ENCODE data around the gene TYMS. TPM values are rescaled to one million over a fixed set of nuclear protein-coding genes. Genes with fewer than 3 reads are reported as not detected.

The TYMS gene
- total RNA-seq, 4 donors from 2014 or later = 0.20 to 1.7 TPM; not detected in 2

DNA sequence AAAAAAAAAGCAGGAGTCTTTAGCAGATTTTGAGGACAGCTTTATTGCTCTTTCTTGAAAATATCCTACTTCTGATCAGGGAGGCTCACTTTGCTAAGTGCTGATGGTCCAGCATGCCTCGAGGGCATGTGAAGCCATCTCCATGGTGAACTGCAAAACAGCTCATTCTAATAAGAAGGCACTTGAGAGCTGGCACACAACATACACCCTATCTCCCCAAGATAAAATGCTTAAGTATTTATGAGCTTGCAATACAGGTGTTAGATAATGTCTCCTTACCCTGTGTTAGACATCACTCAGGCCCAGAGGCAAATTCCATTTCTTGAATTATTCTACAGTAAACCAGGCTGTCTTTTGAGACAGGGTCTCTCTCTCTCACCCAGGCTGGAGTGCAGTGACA, 52.3 kb downstream of the TYMS start:
- in situ Hi-C loops (cut with MboI; ENCODE audit: low sequenced_read_pairs in 4 of 4) (no loop called here), intact Hi-C loops (cut with DNase I; ENCODE audit: low total_unique reads) (loop anchor here (5.0 kb wide), 1 partner anchor 103 kb away; the partner anchor contains the start of gene YES1)
- DNase-seq (no peak), ATAC-seq (no peak)
- peaks cover 0 to 6% of the 10 kb centered on the region in 2 donors for H3K4me1 ChIP-seq
- no peaks in the 10 kb centered on the region for H3K36me3 ChIP-seq
- TF ChIP-seq, protein P1, sequence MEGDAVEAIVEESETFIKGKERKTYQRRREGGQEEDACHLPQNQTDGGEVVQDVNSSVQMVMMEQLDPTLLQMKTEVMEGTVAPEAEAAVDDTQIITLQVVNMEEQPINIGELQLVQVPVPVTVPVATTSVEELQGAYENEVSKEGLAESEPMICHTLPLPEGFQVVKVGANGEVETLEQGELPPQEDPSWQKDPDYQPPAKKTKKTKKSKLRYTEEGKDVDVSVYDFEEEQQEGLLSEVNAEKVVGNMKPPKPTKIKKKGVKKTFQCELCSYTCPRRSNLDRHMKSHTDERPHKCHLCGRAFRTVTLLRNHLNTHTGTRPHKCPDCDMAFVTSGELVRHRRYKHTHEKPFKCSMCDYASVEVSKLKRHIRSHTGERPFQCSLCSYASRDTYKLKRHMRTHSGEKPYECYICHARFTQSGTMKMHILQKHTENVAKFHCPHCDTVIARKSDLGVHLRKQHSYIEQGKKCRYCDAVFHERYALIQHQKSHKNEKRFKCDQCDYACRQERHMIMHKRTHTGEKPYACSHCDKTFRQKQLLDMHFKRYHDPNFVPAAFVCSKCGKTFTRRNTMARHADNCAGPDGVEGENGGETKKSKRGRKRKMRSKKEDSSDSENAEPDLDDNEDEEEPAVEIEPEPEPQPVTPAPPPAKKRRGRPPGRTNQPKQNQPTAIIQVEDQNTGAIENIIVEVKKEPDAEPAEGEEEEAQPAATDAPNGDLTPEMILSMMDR (IDR thresholded peaks at IDR 0.05 in 4 of 5, conservative IDR thresholded peaks at IDR 0.05 in 1 of 5) = no peak
- H3K27ac ChIP-seq = no peak overlapping the region
- H3K27me3 ChIP-seq = no peaks in the 10 kb centered on the region
- no peaks in the 10 kb centered on the region for H3K9me3 ChIP-seq
- no peak overlapping the region for H3K4me3 ChIP-seq

GRCh38 chr18:710418-711300, 53.2 kb downstream of the TYMS start:
- DNase-seq (no peak), ATAC-seq (no peak)
- H3K27ac ChIP-seq = peak overlapping the region in 3 of 4 donors; percentile 69 to 81 (median 72)

GRCh38 chr18:711310-711656, 53.8 kb downstream of the TYMS start:
- in situ Hi-C loops (cut with MboI; ENCODE audit: low sequenced_read_pairs in 4 of 4) (no loop called here), intact Hi-C loops (cut with DNase I; ENCODE audit: low total_unique reads) (loop anchor here (5.0 kb wide), 1 partner anchor 101 kb away; the partner anchor contains the start of gene YES1)
- TF ChIP-seq POLR2A (IDR thresholded peaks at IDR 0.05) = no peak
- TF ChIP-seq, protein P1 (IDR thresholded peaks at IDR 0.05 in 4 of 5, conservative IDR thresholded peaks at IDR 0.05 in 1 of 5) = no peak
- ATAC-seq (peak in 1 of 2 donors; percentile 6), DNase-seq (no peak)
- no peaks in the 10 kb centered on the region for H3K36me3 ChIP-seq
- H3K4me1 ChIP-seq = peaks cover 0 to 6% of the 10 kb centered on the region in 2 donors
- no peaks in the 10 kb centered on the region for H3K27me3 ChIP-seq
- H3K4me3 ChIP-seq = peak overlapping the region; percentile 69 to 82 (median 76)
- H3K9me3 ChIP-seq = no peaks in the 10 kb centered on the region
- peak overlapping the region; percentile 69 to 82 (median 76) for H3K27ac ChIP-seq

More at GRCh38 chr18:710418-711300, 53.2 kb downstream of the TYMS start:
- peaks cover 0 to 6% of the 10 kb centered on the region in 2 donors for H3K4me1 ChIP-seq
- H3K9me3 ChIP-seq = no peaks in the 10 kb centered on the region
- H3K4me3 ChIP-seq = peak overlapping the region; percentile 69 to 82 (median 76)
- TF ChIP-seq POLR2A (IDR thresholded peaks at IDR 0.05) = no peak
- TF ChIP-seq, protein P1 (IDR thresholded peaks at IDR 0.05 in 4 of 5, conservative IDR thresholded peaks at IDR 0.05 in 1 of 5) = no peak
- in situ Hi-C loops (cut with MboI; ENCODE audit: low sequenced_read_pairs in 4 of 4) (no loop called here), intact Hi-C loops (cut with DNase I; ENCODE audit: low total_unique reads) (loop anchor here (5.0 kb wide), 1 partner anchor 102 kb away; the partner anchor contains the start of gene YES1)
- H3K27me3 ChIP-seq = no peaks in the 10 kb centered on the region
- no peaks in the 10 kb centered on the region for H3K36me3 ChIP-seq

- Histone ChIP-seq H3K27me3 (no peaks in the 10 kb centered on the region), H3K4me3 (peak overlapping the region; percentile 69 to 82 (median 76)), H3K9me3 (no peaks in the 10 kb centered on the region), H3K4me1 (peaks cover 0 to 6% of the 10 kb centered on the region in 2 donors), H3K27ac (peak overlapping the region; percentile 69 to 82 (median 76)), H3K36me3 (no peaks in the 10 kb centered on the region)
- in situ Hi-C loops (cut with MboI; ENCODE audit: low sequenced_read_pairs in 4 of 4) (no loop called here), intact Hi-C loops (cut with DNase I; ENCODE audit: low total_unique reads) (loop anchor here (5.0 kb wide), 1 partner anchor 100 kb away; the partner anchor contains the start of gene YES1)
- DNase-seq (peak; percentile 65 to 68), ATAC-seq (peak; percentile 81 to 89)
- peak; percentile 23 to 30 for TF ChIP-seq POLR2A (IDR thresholded peaks at IDR 0.05)
- TF ChIP-seq, protein P1 (IDR thresholded peaks at IDR 0.05 in 4 of 5, conservative IDR thresholded peaks at IDR 0.05 in 1 of 5) = no peak
Observed at GRCh38 chr18:711657-712400, 54.4 kb downstream of the TYMS start.
